Activated CD4-positive, alpha-beta memory T cell treated with anti-CD3 and anti-CD28 coated beads, Interleukin-2, amount 10 ng/mL, durations not matched to agents 7 days and 5 days (primary cell): ENCODE results near the gene CDH13. TPM values are rescaled to one million over a fixed set of nuclear protein-coding genes. Genes with fewer than 3 reads are reported as not detected.

Source experiments
- CTCF ChIA-PET: fragments of 350-600 bp; sonication (Branson Sonifier 250); formaldehyde crosslinking; loops from one replicate; lab custom pipeline; 2021; ENCODE audit warnings: antibody characterized with exemption, inconsistent platforms; lab: Charles Lee
- POLR2A ChIA-PET: fragments of 350-600 bp; sonication (Branson Sonifier 250); formaldehyde crosslinking; loops from one replicate; lab custom pipeline; 2021; ENCODE audit warnings: antibody characterized with exemption; lab: Charles Lee
- DNase-seq: peaks from one replicate; pipeline ENCODE4 v3.0.0-alpha.2; 2020
- H3K27ac Mint-ChIP-seq: one replicate; pipeline ENCODE4 v1.8.0; 2021; ENCODE audit warnings: mild to moderate bottlenecking, mixed read lengths
- H3K27me3 Mint-ChIP-seq: one replicate; pipeline ENCODE4 v1.8.0; 2021; ENCODE audit warnings: mixed read lengths
- H3K36me3 Mint-ChIP-seq: one replicate; pipeline ENCODE4 v1.8.0; 2021; ENCODE audit warnings: low read depth, mixed read lengths
- H3K4me1 Mint-ChIP-seq: one replicate; pipeline ENCODE4 v1.8.0; 2021; ENCODE audit warnings: mixed read lengths
- H3K4me3 Mint-ChIP-seq: one replicate; pipeline ENCODE4 v1.8.0; 2021; ENCODE audit warnings: mild to moderate bottlenecking, mixed read lengths
- H3K9me3 Mint-ChIP-seq: one replicate; pipeline ENCODE4 v1.8.0; 2021; ENCODE audit warnings: mixed read lengths
- total RNA-seq, 2 experiments: library from RNA; stranded (reverse); gene quantifications; one replicate each; pipeline ENCODE4 v1.2.3, GENCODE V29; 2021

CDH13 gene
- total RNA-seq, 2 experiments from 2014 or later, result not detected

DNA sequence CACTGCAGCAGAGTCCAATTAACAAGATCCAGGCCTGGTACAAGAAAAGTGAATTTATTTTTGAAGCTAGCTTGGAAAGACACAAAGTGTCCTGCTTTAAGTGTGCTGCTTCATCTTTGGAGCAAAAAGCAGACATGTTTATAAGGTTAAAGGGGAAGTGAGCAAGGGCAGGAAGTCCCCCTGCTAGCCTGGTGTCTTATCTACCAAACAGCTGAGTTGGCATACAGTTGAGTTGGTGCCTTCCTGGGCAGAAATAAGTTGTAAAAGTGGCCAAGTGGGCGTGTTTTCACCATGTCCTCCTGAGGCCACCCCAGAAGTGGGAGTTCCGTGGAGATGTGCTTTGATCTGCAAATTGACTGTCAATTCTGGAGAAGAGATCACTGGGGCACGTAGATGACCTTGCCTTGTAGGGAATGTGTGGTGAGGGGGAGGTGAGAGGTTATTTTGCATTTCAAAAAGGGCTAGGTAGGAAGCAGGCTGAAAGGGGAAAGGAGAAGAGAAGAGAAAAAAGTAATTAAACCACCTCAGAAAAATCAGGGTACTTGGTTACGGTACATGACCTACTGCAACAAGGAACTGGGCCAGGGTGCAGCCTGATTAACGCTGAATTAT, 1142.7 kb downstream of the CDH13 start:
- ChIA-PET CTCF (no interaction called here), POLR2A (no interaction called here)
- no peaks in the 10 kb centered on the region for H3K36me3 Mint-ChIP-seq
- peaks cover 2% of the 10 kb centered on the region for H3K27me3 Mint-ChIP-seq
- H3K4me3 Mint-ChIP-seq, result no peak overlapping the region
- no peak for DNase-seq
- no peaks in the 10 kb centered on the region for H3K9me3 Mint-ChIP-seq
- no peak overlapping the region for H3K27ac Mint-ChIP-seq
- H3K4me1 Mint-ChIP-seq, result peaks cover 3% of the 10 kb centered on the region

DNA sequence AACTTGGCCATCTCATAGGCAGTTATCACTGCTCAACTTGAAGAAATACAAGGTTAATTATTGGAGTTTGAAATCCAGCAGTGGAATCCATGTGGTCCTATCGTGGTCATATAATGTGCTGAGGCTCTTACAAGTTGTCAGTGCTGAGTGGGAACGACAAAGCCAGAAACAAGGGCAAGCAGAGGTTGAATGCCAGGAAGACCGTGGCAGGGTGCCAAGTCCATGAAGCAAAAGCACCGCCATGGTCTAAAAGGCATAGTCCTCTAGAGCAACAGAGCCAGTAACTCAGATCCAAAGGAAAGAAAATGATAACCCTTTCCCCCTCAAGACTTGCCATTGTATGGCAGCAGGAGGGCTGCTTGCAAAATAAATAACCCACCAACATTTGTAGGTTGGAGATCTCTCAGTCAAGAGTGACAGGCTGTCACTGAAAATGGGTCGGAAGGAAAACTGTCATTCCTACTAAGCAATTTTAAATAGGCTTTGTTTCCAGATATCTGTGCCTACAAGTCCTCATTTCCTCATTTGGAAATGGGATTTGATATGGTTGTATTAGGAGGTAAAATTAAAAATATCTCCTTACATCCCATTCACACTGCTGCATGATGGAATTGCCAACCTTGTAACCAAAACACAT, 1144.7 kb downstream of the CDH13 start:
- Mint-ChIP-seq H3K4me3 (no peak overlapping the region), H3K27me3 (no peaks in the 10 kb centered on the region), H3K27ac (no peak overlapping the region), H3K4me1 (peaks cover 3% of the 10 kb centered on the region), H3K36me3 (no peaks in the 10 kb centered on the region), H3K9me3 (no peaks in the 10 kb centered on the region)
- DNase-seq, result no peak
- ChIA-PET POLR2A (no interaction called here), CTCF (no interaction called here)

DNA sequence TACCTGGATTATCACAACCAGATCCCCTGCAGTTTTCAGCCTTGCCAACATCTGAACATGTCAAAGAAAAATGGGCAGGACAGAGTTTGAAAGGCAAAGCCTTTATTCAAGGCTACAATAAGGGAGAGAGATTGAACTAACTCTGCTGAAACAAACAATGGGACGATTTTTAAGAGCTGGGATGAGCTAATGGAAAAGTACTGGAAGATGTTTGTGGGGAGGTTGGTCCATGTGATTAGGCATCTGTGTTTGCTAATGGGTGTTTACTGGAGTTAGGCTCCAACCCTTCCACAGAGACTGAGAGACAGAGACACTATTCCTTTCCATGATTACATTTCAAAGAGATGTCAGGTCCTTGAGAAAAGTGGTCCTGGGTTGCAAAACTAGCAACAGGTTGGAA, 1146.0 kb downstream of the CDH13 start:
- peaks cover 3% of the 10 kb centered on the region for H3K27me3 Mint-ChIP-seq
- H3K27ac Mint-ChIP-seq, result no peak overlapping the region
- H3K9me3 Mint-ChIP-seq, result no peaks in the 10 kb centered on the region
- no peak for DNase-seq
- H3K4me1 Mint-ChIP-seq, result peaks cover 3% of the 10 kb centered on the region
- H3K4me3 Mint-ChIP-seq, result no peak overlapping the region
- H3K36me3 Mint-ChIP-seq, result no peaks in the 10 kb centered on the region
- ChIA-PET POLR2A (no interaction called here), CTCF (no interaction called here)

DNA sequence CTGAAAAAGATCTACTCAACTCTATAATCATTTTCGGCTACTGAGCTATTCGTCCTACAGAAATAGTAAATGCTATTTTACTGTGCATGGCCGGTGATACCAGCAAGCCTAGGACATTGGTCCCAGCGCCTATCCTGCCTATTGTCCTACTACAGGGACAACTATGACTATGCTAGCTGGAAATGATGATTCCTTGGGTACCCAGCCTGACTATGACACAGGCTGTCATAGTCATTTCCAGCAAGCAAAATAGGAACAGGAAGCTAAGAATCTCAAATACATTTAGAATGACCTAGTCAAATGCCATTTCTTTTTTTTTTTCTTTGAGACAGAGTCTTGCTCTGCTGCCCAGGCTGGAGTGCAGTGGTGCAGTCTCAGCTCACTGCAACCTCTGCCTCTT, 1147.3 kb downstream of the CDH13 start:
- Mint-ChIP-seq H3K4me3 (no peak overlapping the region), H3K36me3 (no peaks in the 10 kb centered on the region), H3K4me1 (peaks cover 3% of the 10 kb centered on the region), H3K27ac (no peak overlapping the region), H3K9me3 (no peaks in the 10 kb centered on the region), H3K27me3 (peaks cover 6% of the 10 kb centered on the region)
- POLR2A ChIA-PET, result no interaction called here
- CTCF ChIA-PET, result no interaction called here
- DNase-seq, result no peak

DNA sequence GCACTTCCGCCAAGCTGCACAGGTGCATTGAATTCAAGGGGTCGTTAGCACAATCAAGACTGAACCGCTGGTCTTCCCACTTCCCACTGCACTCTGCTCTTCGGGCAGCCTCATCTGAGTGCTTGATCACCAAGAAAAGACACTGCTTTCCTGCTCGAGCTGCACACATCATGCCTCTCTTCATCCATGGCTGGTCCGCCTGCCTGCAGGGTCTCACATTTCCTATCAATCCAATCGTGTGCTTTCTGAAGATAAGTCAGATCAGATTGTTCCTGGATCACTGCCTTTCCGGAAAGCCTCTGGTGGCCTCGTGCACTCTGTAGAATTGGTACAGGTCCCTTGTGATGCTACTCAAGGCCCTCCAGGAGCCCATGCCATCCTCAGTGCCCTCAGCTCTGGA, 1150.2 kb downstream of the CDH13 start:
- Mint-ChIP-seq H3K4me3 (no peak overlapping the region), H3K36me3 (no peaks in the 10 kb centered on the region), H3K27me3 (peaks cover 12% of the 10 kb centered on the region), H3K9me3 (no peaks in the 10 kb centered on the region), H3K4me1 (no peaks in the 10 kb centered on the region), H3K27ac (no peak overlapping the region)
- ChIA-PET CTCF (no interaction called here), POLR2A (no interaction called here)
- no peak for DNase-seq

DNA sequence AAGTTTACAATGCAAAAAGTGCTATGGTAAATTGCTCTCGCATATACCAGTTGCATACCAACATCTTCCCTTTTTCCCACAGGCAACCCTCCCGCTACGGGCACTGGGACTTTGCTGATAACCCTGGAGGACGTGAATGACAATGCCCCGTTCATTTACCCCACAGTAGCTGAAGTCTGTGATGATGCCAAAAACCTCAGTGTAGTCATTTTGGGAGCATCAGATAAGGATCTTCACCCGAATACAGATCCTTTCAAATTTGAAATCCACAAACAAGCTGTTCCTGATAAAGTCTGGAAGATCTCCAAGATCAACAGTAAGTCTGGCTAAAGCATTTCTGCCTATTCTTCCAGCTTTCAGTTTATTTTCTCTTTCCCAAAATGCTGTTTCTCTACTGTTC, 1153.1 kb downstream of the CDH13 start:
- Mint-ChIP-seq H3K27me3 (peaks cover 14% of the 10 kb centered on the region), H3K4me3 (no peak overlapping the region)

DNA sequence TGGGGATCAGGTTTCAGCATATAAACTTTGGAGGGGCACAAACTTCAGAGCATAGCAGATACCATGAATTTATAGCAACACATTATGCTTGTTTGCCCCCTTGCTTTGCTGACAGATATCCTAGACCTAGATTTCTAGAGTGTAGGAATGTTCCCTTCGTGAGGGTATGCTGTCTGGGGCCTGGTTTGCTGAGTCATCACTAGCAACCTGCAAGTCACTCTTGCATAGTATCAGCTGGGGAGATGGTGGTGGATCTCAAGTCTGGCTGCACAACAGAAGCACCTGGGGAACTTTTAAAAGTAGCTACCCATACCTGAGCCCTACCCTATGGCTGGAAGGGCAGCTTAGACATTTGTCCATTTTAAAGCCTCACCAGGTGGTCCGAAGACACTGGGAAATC, 1158.7 kb downstream of the CDH13 start:
- Mint-ChIP-seq H3K27me3 (peaks cover 11% of the 10 kb centered on the region), H3K36me3 (no peaks in the 10 kb centered on the region), H3K27ac (no peak overlapping the region), H3K4me1 (no peaks in the 10 kb centered on the region), H3K9me3 (no peaks in the 10 kb centered on the region), H3K4me3 (no peak overlapping the region)
- POLR2A ChIA-PET, result no interaction called here
- CTCF ChIA-PET, result interaction anchor here (0.6 kb wide), 1 partner anchor 1167 kb away, joined by 4 read pairs; no protein-coding TSS in a partner anchor
- DNase-seq, result no peak

More for the DNA sequence above, 1153.1 kb downstream of the CDH13 start:
- no peak for DNase-seq
- POLR2A ChIA-PET, result no interaction called here
- Mint-ChIP-seq H3K9me3 (no peaks in the 10 kb centered on the region), H3K27ac (no peak overlapping the region), H3K36me3 (no peaks in the 10 kb centered on the region), H3K4me1 (no peaks in the 10 kb centered on the region)
- CTCF ChIA-PET, result no interaction called here

DNA sequence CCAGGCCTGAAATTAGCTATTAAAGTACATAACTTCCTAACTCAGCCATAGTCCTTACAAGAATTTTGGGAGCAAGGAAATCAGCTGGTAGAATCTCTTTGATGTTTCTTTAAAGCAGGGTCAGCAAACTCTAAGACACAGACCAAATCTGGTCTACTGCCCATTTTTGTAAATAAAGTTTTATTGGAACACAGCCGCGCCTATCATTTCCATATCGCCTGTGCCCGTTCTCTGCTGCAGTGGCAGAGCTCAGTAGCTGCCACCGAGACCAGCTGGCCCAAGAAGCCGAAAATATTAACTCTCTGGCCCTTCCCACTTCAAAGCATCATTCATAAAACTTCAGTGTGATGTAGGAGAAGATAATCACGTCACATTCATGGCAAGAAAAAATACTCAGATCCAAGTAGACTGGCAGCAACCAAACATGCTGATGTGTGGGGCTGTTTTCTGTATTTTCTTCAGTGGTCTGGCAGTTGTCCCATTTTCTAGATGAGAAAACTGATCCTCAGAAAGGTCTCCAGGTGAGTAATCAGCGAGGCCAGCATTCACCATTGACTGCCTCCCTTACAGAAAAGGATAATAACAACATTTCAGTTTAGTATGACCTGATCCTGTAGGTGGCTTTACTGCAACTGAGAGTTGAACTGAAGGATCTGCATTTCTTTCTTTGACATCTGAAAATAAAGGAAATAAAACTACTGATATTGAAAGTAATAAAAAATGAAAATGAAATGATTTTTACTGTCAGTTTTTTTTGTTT, 1163.1 kb downstream of the CDH13 start:
- POLR2A ChIA-PET, result no interaction called here
- Mint-ChIP-seq H3K4me3 (no peak overlapping the region), H3K27ac (no peak overlapping the region), H3K4me1 (peaks cover 8% of the 10 kb centered on the region), H3K36me3 (no peaks in the 10 kb centered on the region), H3K27me3 (peaks cover 3% of the 10 kb centered on the region), H3K9me3 (no peaks in the 10 kb centered on the region)
- CTCF ChIA-PET, result interaction anchor here (0.6 kb wide), 1 partner anchor 32 kb away, joined by 3 read pairs; no protein-coding TSS in a partner anchor
- DNase-seq, result no peak

DNA sequence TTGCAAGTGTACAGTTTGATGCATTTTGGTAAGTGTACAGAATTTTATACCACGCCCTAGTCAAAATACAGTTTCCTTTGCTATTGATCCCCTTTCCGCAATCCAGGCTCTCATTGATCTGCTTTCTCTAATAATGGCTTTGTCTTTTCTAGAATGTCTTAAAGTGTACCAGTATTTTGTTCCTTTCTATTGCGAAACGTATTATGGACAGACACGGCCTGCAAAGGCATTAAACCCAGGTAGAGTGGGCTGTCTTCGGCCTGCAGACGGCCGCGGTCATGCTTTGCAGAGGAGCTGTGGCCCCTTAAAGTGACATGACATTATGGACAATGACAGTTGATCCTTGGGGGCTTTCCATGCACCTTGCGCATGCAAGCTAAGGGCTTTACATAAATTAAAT, 1165.1 kb downstream of the CDH13 start:
- H3K27me3 Mint-ChIP-seq, result peaks cover 5% of the 10 kb centered on the region
- H3K36me3 Mint-ChIP-seq, result no peaks in the 10 kb centered on the region
- H3K4me1 Mint-ChIP-seq, result peaks cover 8% of the 10 kb centered on the region
- POLR2A ChIA-PET, result no interaction called here
- no peaks in the 10 kb centered on the region for H3K9me3 Mint-ChIP-seq
- DNase-seq, result no peak
- H3K4me3 Mint-ChIP-seq, result no peak overlapping the region
- H3K27ac Mint-ChIP-seq, result no peak overlapping the region
- CTCF ChIA-PET, result no interaction called here

DNA sequence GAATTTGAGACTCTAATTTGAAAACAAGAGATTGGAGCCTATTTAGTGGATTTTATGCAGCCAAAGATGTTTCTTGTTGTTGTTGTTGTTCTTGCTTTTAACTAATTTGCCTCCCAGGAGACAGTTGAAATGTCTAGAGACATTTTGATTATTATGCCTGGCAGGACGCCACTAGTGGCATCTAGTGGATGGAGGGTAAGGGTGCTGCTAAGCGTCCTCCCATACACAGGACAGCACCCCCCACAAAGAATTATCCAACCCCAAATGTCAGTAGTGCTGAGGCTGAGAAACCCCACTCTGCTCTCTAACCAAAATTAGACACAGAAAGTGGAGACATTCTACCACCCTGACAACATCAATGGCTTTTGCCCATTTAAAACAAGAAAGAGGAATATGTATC, 1165.6 kb downstream of the CDH13 start:
- Mint-ChIP-seq H3K4me3 (no peak overlapping the region), H3K27ac (no peak overlapping the region), H3K9me3 (no peaks in the 10 kb centered on the region), H3K36me3 (no peaks in the 10 kb centered on the region), H3K4me1 (peaks cover 8% of the 10 kb centered on the region), H3K27me3 (peaks cover 6% of the 10 kb centered on the region)
- ChIA-PET CTCF (no interaction called here), POLR2A (no interaction called here)
- no peak for DNase-seq

DNA sequence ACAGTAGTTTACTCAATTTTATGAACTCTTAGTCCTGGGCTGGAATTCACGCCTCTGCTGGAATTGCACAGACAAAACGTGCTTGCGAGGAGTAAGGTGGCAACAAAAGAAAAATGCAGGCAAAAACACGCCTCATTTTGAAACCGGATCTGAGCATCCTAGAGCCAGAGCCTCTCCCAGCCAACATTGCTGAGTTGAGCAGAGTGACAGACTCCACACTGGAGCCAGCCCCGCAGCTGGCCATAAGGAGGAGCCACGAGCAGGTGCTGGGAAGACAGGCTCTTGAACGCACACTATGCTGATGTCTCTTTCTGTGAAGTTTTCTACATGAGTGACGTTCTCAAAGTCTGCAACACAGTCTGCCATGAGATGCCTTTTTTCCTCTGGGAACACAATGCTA, 1166.4 kb downstream of the CDH13 start:
- peaks cover 8% of the 10 kb centered on the region for H3K4me1 Mint-ChIP-seq
- no peak for DNase-seq
- CTCF ChIA-PET, result no interaction called here
- H3K9me3 Mint-ChIP-seq, result no peaks in the 10 kb centered on the region
- POLR2A ChIA-PET, result no interaction called here
- H3K4me3 Mint-ChIP-seq, result no peak overlapping the region
- peaks cover 6% of the 10 kb centered on the region for H3K27me3 Mint-ChIP-seq
- H3K27ac Mint-ChIP-seq, result no peak overlapping the region
- H3K36me3 Mint-ChIP-seq, result no peaks in the 10 kb centered on the region

DNA sequence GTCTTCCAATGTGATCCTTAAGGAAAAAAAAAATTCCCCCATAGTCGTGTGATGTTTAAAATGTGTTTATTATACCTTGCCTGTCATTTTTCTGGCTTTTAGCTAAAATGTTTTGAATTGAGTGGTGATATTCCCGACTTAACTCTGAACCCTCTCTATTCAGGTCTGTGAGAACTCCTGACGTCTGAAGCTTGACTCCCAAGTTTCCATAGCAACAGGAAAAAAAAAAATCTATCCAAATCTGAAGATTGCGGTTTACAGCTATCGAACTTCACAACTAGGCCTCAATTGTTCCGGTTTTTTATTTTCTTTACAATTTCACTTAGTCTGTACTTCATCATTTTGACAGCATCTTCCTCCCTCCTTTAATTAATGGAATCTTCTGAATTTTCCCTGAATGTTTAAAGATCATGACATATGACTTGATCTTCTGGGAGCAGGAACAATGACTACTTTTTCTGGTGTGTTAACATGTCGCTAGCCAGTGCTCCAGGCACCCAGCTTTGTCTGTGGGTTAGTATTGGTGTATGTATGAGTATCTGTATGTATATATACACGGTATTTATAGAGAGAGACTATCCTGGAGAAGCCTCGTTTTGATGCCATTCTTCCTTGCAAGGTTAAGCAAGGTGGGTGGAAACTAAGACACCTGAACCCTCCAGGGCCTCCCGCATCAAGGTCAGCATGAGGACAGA, 1168.2 kb downstream of the CDH13 start:
- Mint-ChIP-seq H3K36me3 (no peaks in the 10 kb centered on the region), H3K27me3 (peaks cover 10% of the 10 kb centered on the region), H3K9me3 (no peaks in the 10 kb centered on the region), H3K27ac (no peak overlapping the region), H3K4me3 (no peak overlapping the region), H3K4me1 (peaks cover 8% of the 10 kb centered on the region)
- POLR2A ChIA-PET, result no interaction called here
- no peak for DNase-seq
- CTCF ChIA-PET, result no interaction called here

DNA sequence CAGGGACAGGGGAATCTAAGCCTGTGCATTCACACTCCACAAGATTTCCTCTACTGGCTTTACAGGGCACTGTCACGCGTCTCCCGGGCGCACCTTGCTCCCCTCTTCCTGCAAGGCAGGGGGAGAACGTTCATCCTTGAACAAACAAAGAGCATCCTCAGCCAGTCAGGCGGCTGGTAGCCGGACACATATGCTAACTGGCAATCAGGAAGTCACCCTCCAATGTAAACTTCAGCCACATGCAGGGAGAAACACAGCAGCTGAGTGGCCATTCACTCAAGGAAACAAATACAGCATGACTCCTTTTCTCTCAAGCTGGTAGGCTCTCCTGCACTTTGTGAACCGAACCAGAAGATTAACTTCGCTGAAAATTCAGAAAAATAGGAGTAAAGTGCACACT, 1170.2 kb downstream of the CDH13 start:
- H3K36me3 Mint-ChIP-seq, result no peaks in the 10 kb centered on the region
- H3K9me3 Mint-ChIP-seq, result no peaks in the 10 kb centered on the region
- CTCF ChIA-PET, result no interaction called here
- H3K27ac Mint-ChIP-seq, result no peak overlapping the region
- no peak for DNase-seq
- peaks cover 6% of the 10 kb centered on the region for H3K4me1 Mint-ChIP-seq
- no peak overlapping the region for H3K4me3 Mint-ChIP-seq
- POLR2A ChIA-PET, result no interaction called here
- peaks cover 13% of the 10 kb centered on the region for H3K27me3 Mint-ChIP-seq
